CD4-positive, alpha-beta T cell (primary cell): Measurements from ENCODE around the gene PWP1. TPM values are rescaled to one million over a fixed set of nuclear protein-coding genes. Genes with fewer than 3 reads are reported as not detected.
A peak's percentile ranks its signal among the peaks of the same experiment; 100 is the strongest.

Source experiments
- ATAC-seq: fragments of 200-7000 bp; cut with Tn5 transposase; one replicate; pipeline ENCODE4 v1.10.0; 2022; ENCODE audit warnings: mild to moderate bottlenecking; ENCODE audit not compliant: poor library complexity
- CTCF ChIA-PET: fragments of 350-600 bp; sonication (Branson Sonifier 250); formaldehyde crosslinking; loops from one replicate; lab custom pipeline; 2021; ENCODE audit warnings: antibody characterized with exemption, inconsistent platforms; lab: Charles Lee
- POLR2A ChIA-PET: fragments of 350-600 bp; sonication (Branson Sonifier 250); formaldehyde crosslinking; loops from one replicate; lab custom pipeline; 2021; ENCODE audit warnings: antibody characterized with exemption, inconsistent platforms; lab: Charles Lee
- DNase-seq, 14 experiments: peaks; one replicate each; pipeline ENCODE4 v3.0.0-alpha.2; 2013 to 2020; ENCODE audit warnings: mixed read lengths in 2 of 14
- H3K27ac ChIP-seq, 2 donors: one replicate each; pipeline versions ENCODE4 v1.5.1 to v1.7.0; 2013; ENCODE audit warnings: low read length in 2 of 2, low read depth in 1 of 2, mild to moderate bottlenecking in 1 of 2
- H3K27me3 ChIP-seq, 2 experiments: 1 replicate in 1 of 2; 2 replicates in 1 of 2; pipeline versions ENCODE4 v1.6.1 to v1.7.0; 2013; ENCODE audit warnings: low read length in 2 of 2, control low read depth in 1 of 2, mild to moderate bottlenecking in 1 of 2, moderate library complexity in 1 of 2; ENCODE audit not compliant: insufficient read depth in 2 of 2, control insufficient read depth in 1 of 2
- H3K36me3 ChIP-seq: one replicate; pipeline ENCODE4 v1.6.1; 2013; ENCODE audit warnings: low read length, control low read depth; ENCODE audit not compliant: insufficient read depth
- H3K4me1 ChIP-seq: one replicate; pipeline ENCODE4 v1.6.1; 2013; ENCODE audit warnings: low read length, control low read depth; ENCODE audit not compliant: insufficient read depth
- H3K4me3 ChIP-seq: one replicate; pipeline ENCODE4 v1.5.1; 2013; ENCODE audit warnings: mild to moderate bottlenecking, low read length, moderate library complexity
- H3K9me3 ChIP-seq, 2 experiments: 1 replicate in 1 of 2; 2 replicates in 1 of 2; pipeline versions ENCODE4 v1.6.1 to v1.7.0; 2013; ENCODE audit warnings: low read length in 2 of 2, mild to moderate bottlenecking in 2 of 2, control low read depth in 1 of 2, moderate library complexity in 1 of 2; ENCODE audit not compliant: control insufficient read depth in 1 of 2, insufficient read depth in 1 of 2
- H3K27ac Mint-ChIP-seq: one replicate; pipeline ENCODE4 v1.8.0; 2020; ENCODE audit warnings: mixed read lengths
- H3K27me3 Mint-ChIP-seq: one replicate; pipeline ENCODE4 v1.8.0; 2021; ENCODE audit warnings: mixed read lengths
- H3K36me3 Mint-ChIP-seq: one replicate; pipeline ENCODE4 v1.8.0; 2021; ENCODE audit warnings: low read depth, mixed read lengths
- H3K4me1 Mint-ChIP-seq: one replicate; pipeline ENCODE4 v1.8.0; 2021; ENCODE audit warnings: low read depth, mixed read lengths
- H3K4me3 Mint-ChIP-seq: one replicate; pipeline ENCODE4 v1.8.0; 2020; ENCODE audit warnings: mild to moderate bottlenecking, mixed read lengths
- H3K9me3 Mint-ChIP-seq: one replicate; pipeline ENCODE4 v1.8.0; 2020; ENCODE audit warnings: mixed read lengths
- intact Hi-C, 2 experiments: fragments of 100-400 bp; cut with DNase I in 1 of 2; cut with micrococcal nuclease in 1 of 2; formaldehyde crosslinking; loops; one replicate each; pipeline versions ENCODE4 v1.15.1 to v1.9.0; 2023 to 2025; cut with DNase I, micrococcal nuclease
- total RNA-seq, 174 experiments: library from RNA in 2 of 174; stranded (reverse) in 2 of 174; gene quantifications; one replicate each; pipeline ENCODE4 v1.2.3 and lab custom pipeline; 2021 to 2026
- TF ChIP-seq, protein P1 (sequence below): fragments of 200-600 bp; IDR thresholded peaks from one replicate; pipeline ENCODE4 v1.8.0; 2022; ENCODE audit warnings: antibody characterized with exemption, mild to moderate bottlenecking

The PWP1 gene
- total RNA-seq, 2 experiments from 2014 or later = 24.1 to 24.2 TPM

DNA sequence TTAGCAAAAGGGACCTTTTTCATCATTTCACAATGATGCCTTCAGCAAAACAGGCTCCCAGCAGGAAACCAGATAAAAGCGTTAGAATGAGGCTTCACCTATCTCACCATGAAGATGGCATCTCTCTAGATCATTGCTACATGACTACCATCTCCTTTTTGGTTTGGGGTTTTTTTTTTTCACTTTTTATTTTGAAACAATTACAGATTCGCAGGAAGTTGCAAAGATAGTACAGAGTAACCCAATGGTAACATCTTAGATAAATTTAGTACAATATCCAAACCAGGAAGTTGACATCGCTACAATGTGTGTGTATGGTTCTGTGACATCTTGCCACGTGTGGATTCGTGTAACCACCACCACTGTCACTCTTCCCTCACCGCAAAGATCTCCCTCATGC is 22.3 kb upstream of the PWP1 start:
- Mint-ChIP-seq H3K4me1 (peaks cover 17% of the 10 kb centered on the region), H3K27me3 (peaks cover 15% of the 10 kb centered on the region), H3K4me3 (peak overlapping the region; percentile 0), H3K9me3 (no peaks in the 10 kb centered on the region), H3K27ac (peak overlapping the region; percentile 60), H3K36me3 (peaks cover 7% of the 10 kb centered on the region)
- no peak for DNase-seq
- TF ChIP-seq, protein P1, sequence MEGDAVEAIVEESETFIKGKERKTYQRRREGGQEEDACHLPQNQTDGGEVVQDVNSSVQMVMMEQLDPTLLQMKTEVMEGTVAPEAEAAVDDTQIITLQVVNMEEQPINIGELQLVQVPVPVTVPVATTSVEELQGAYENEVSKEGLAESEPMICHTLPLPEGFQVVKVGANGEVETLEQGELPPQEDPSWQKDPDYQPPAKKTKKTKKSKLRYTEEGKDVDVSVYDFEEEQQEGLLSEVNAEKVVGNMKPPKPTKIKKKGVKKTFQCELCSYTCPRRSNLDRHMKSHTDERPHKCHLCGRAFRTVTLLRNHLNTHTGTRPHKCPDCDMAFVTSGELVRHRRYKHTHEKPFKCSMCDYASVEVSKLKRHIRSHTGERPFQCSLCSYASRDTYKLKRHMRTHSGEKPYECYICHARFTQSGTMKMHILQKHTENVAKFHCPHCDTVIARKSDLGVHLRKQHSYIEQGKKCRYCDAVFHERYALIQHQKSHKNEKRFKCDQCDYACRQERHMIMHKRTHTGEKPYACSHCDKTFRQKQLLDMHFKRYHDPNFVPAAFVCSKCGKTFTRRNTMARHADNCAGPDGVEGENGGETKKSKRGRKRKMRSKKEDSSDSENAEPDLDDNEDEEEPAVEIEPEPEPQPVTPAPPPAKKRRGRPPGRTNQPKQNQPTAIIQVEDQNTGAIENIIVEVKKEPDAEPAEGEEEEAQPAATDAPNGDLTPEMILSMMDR = no peak
- Histone ChIP-seq H3K36me3 (peaks cover 4% of the 10 kb centered on the region), H3K4me3 (no peak overlapping the region), H3K27me3 (no peaks in the 10 kb centered on the region), H3K9me3 (no peaks in the 10 kb centered on the region), H3K27ac (no peak overlapping the region), H3K4me1 (peaks cover 3% of the 10 kb centered on the region)
- ChIA-PET POLR2A (no interaction called here), CTCF (no interaction called here)
- intact Hi-C loops = no loop called here
- peak; percentile 39 for ATAC-seq

DNA sequence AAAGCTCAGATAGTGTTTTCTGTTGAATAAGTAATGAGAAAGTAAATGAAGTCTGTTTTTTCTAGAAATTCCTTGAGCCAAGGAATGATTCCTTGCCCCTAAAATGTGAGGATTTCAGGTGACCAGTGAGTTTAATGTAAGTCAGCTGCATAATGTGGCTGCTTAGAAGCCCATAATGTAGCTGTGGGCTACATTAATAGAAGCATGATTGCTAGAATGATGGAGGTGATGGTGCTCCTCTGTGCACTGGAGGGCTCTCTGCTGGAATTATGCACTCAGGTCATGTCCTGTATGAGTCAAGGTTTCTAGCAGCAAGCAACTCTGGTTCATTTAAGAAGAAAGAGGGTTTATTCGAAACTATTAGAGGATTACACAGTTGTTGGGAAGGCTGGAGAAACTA is 19.6 kb upstream of the PWP1 start:
- ATAC-seq (no peak), DNase-seq (no peak)
- ChIA-PET CTCF (interaction anchor here (1.6 kb wide), 1 partner anchor 10 kb away, joined by 5 read pairs; no protein-coding TSS in a partner anchor), POLR2A (no interaction called here)
- no peaks in the 10 kb centered on the region for H3K27me3 ChIP-seq
- H3K4me3 ChIP-seq = no peak overlapping the region
- H3K27ac ChIP-seq = no peak overlapping the region
- H3K27me3 Mint-ChIP-seq = peaks cover 23% of the 10 kb centered on the region
- peaks cover 3% of the 10 kb centered on the region for H3K4me1 ChIP-seq
- intact Hi-C loops = no loop called here
- no peaks in the 10 kb centered on the region for H3K36me3 ChIP-seq
- TF ChIP-seq, protein P1 = no peak
- no peaks in the 10 kb centered on the region for H3K9me3 ChIP-seq
- H3K4me1 Mint-ChIP-seq = peaks cover 21% of the 10 kb centered on the region
- H3K27ac Mint-ChIP-seq = no peak overlapping the region
- H3K36me3 Mint-ChIP-seq = no peaks in the 10 kb centered on the region
- H3K9me3 Mint-ChIP-seq = no peaks in the 10 kb centered on the region
- H3K4me3 Mint-ChIP-seq = no peak overlapping the region

DNA sequence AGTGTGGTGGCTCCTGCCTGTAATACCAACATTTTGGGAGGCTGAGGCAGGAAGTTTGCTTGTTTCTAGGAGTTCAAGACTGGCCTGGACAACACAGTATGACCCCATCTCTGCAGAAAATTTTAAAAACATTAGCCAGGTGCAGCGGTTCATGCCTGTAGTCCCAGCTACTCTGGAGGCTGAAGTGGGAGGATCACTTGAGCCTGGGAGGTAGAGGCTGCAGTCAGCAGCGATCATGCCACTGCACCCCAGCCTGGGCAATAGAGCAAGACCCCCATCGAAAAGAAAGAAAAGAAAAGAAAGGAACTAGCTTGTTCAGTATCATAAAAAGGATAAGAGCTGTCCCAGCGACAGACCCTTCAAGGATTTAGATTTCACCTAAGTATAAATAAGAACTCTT is 18.1 kb upstream of the PWP1 start:
- Histone ChIP-seq H3K27ac (no peak overlapping the region), H3K27me3 (no peaks in the 10 kb centered on the region), H3K36me3 (no peaks in the 10 kb centered on the region), H3K9me3 (no peaks in the 10 kb centered on the region), H3K4me1 (peaks cover 3% of the 10 kb centered on the region), H3K4me3 (no peak overlapping the region)
- Mint-ChIP-seq H3K9me3 (no peaks in the 10 kb centered on the region), H3K4me3 (no peak overlapping the region), H3K27me3 (peaks cover 29% of the 10 kb centered on the region), H3K36me3 (no peaks in the 10 kb centered on the region), H3K27ac (no peak overlapping the region), H3K4me1 (peaks cover 19% of the 10 kb centered on the region)
- DNase-seq (no peak), ATAC-seq (no peak)
- intact Hi-C loops = no loop called here
- POLR2A ChIA-PET = no interaction called here
- CTCF ChIA-PET = no interaction called here
- TF ChIP-seq, protein P1 = no peak
